WTC11 (cell line): ENCODE results near the gene GPC2.

Experiments used
- CREB1 ChIP-seq: sonication (generic); formaldehyde crosslinking; IDR thresholded peaks from 2 replicates; pipeline ENCODE4 v1.8.0; 2023; ENCODE audit warnings: mild to moderate bottlenecking, missing genetic modification reagents
- CTCF ChIP-seq: fragments of 200-600 bp; IDR thresholded peaks from 2 replicates; pipeline ENCODE4 v1.8.0; 2022; ENCODE audit warnings: antibody characterized with exemption
- ESRRA ChIP-seq: sonication (generic); formaldehyde crosslinking; IDR thresholded peaks from 2 replicates; pipeline ENCODE4 v1.8.1; 2022; ENCODE audit warnings: mild to moderate bottlenecking, missing genetic modification reagents, borderline replicate concordance
- ZNF232 ChIP-seq: sonication (generic); formaldehyde crosslinking; IDR thresholded peaks from 2 replicates; pipeline ENCODE4 v1.8.0; 2022; ENCODE audit warnings: mild to moderate bottlenecking, missing genetic modification reagents
- ZNF416 ChIP-seq: fragments of 250-450 bp; sonication (Bioruptor Pico); IDR thresholded peaks from 2 replicates; pipeline ENCODE4 v1.9.0; 2021; ENCODE audit warnings: mild to moderate bottlenecking, inconsistent platforms
- TF ChIP-seq, protein P1 (sequence below): sonication (generic); formaldehyde crosslinking; IDR thresholded peaks from 2 replicates; pipeline ENCODE4 v1.8.0; 2022; ENCODE audit warnings: mild to moderate bottlenecking, missing genetic modification reagents

DNA sequence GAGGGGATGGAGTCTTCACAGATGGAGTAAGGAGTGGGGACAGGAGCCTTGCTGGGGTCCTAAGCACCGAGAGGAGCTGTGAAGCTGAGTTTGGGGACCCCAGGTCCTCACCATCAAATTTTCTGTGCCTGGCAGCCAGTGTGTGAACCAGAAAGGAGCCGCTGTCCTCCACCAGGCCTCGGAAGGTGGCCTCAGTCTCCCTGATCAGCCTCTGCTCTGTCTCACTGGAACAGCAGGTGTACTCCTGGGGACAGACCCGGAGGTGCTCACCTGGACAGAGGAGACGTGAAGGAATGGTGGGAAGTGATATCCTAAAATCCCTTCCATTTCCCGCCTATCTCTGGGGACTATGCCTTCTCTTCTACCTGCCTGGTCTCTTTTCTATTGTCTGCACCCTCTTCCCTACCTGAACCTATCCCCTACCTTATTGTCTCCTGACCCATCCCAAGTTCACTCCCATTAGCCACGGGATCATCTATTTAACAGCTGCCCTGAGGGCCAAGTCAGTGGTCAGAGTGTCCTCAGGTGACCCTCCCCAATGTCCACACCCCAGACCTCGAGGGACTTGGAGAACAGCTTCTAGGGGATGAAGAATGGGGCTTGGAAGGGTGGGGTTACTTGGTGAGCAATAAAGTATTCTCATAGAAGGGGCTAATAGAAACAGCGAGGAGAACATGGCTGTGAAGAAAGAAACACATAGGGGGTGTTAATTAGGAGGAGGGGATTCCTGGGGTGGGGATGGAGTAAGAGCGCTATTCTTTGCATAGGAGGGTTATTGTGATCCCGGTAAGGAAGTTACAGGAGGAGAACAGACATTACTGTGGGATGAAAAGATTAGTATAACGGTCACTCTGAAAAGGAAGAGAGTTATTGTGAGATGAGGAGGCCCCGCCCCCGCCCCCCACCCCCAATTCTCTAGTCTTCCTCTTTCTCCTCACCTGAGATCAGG lies 811 bp downstream of the GPC2 start:
- TF ChIP-seq CREB1 (CRISPR knock-in tag) (no peak), ZNF232 (CRISPR knock-in tag) (no peak), CTCF (no peak), ZNF416 (no peak), ESRRA (CRISPR knock-in tag) (no peak)
- TF ChIP-seq, protein P1, sequence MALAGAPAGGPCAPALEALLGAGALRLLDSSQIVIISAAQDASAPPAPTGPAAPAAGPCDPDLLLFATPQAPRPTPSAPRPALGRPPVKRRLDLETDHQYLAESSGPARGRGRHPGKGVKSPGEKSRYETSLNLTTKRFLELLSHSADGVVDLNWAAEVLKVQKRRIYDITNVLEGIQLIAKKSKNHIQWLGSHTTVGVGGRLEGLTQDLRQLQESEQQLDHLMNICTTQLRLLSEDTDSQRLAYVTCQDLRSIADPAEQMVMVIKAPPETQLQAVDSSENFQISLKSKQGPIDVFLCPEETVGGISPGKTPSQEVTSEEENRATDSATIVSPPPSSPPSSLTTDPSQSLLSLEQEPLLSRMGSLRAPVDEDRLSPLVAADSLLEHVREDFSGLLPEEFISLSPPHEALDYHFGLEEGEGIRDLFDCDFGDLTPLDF (CRISPR knock-in tag), result no peak
